ENCODE results near the gene GOLGA1. TPM values are rescaled to one million over a fixed set of nuclear protein-coding genes. Genes with fewer than 3 reads are reported as not detected.

GOLGA1 gene
- total and polyA plus RNA-seq, 9 of the 15 experiments (the other 6 are each of a cell fraction or from before 2014, with no cell fraction given), result 2.9 to 15.9 (median 8.5) TPM

GRCh38 chr9:124964604-124965003 is 23.7 kb upstream of the GOLGA1 start (continued):
- TF ChIP-seq ZNF274 (IDR thresholded peaks at IDR 0.05; ENCODE audit: borderline replicate concordance, low read depth, low read length) (no peak), ZZZ3 (IDR thresholded peaks at IDR 0.05) (no peak), SRSF3 (IDR thresholded peaks at IDR 0.05; ENCODE audit: insufficient read depth, low read length) (no peak), SIN3A (IDR thresholded peaks at IDR 0.05; ENCODE audit: borderline replicate concordance in 2 of 2, control insufficient read depth in 1 of 2, low read depth in 2 of 2, low read length in 2 of 2) (no peak), PCBP2 (IDR thresholded peaks at IDR 0.05; ENCODE audit: low read depth, low read length, poor library complexity, severe bottlenecking) (no peak), ETS1 (conservative IDR thresholded peaks at IDR 0.05; ENCODE audit: control insufficient read depth, low read depth, low read length) (no peak), RBM39 (optimal IDR thresholded peaks at IDR 0.05; ENCODE audit: low read depth, low read length) (no peak), ETV6 (IDR thresholded peaks at IDR 0.05; ENCODE audit: borderline replicate concordance in 1 of 2, low read depth in 2 of 2, low read length in 1 of 2) (0 out of 4 replicates have a peak, but pooled peaks of 1 of the 2 experiments have one; percentile 41), ETV6 (CRISPR knock-in tag; IDR thresholded peaks at IDR 0.05; ENCODE audit: borderline replicate concordance) (no peak), ZNF318 (IDR thresholded peaks at IDR 0.05; ENCODE audit: borderline replicate concordance in 1 of 2, low read depth in 1 of 2) (no peak), PPARD (CRISPR knock-in tag; IDR thresholded peaks at IDR 0.05) (no peak)
- TF ChIP-seq, protein P1, sequence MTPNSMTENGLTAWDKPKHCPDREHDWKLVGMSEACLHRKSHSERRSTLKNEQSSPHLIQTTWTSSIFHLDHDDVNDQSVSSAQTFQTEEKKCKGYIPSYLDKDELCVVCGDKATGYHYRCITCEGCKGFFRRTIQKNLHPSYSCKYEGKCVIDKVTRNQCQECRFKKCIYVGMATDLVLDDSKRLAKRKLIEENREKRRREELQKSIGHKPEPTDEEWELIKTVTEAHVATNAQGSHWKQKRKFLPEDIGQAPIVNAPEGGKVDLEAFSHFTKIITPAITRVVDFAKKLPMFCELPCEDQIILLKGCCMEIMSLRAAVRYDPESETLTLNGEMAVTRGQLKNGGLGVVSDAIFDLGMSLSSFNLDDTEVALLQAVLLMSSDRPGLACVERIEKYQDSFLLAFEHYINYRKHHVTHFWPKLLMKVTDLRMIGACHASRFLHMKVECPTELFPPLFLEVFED (CRISPR knock-in tag; conservative IDR thresholded peaks at IDR 0.05), result no peak
- TF ChIP-seq, protein P2, sequence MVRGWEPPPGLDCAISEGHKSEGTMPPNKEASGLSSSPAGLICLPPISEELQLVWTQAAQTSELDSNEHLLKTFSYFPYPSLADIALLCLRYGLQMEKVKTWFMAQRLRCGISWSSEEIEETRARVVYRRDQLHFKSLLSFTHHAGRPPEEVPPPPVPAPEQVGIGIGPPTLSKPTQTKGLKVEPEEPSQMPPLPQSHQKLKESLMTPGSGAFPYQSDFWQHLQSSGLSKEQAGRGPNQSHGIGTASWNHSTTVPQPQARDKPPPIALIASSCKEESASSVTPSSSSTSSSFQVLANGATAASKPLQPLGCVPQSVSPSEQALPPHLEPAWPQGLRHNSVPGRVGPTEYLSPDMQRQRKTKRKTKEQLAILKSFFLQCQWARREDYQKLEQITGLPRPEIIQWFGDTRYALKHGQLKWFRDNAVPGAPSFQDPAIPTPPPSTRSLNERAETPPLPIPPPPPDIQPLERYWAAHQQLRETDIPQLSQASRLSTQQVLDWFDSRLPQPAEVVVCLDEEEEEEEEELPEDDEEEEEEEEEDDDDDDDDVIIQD (CRISPR knock-in tag; IDR thresholded peaks at IDR 0.05), result no peak
